GM19438 (cell line): ENCODE results near the gene PKMYT1.
"Not testable (repeated sequence)": the region's sequence is repeated elsewhere in the genome, so short reads cannot be mapped to it uniquely, and the experiment has no call there.

ENCODE experiments used
- ATAC-seq: cut with Tn5 transposase; IDR thresholded peaks from one replicate; pipeline ENCODE4 v1.9.1; 2021; ENCODE audit warnings: low read depth; ENCODE audit not compliant: unreplicated experiment

PKMYT1 gene

GRCh38 chr16:2942045-2942444, 38.2 kb downstream of the PKMYT1 start:
- no peak for ATAC-seq

- ATAC-seq: no peak
Observed at GRCh38 chr16:2939968-2940367, 40.3 kb downstream of the PKMYT1 start.

GRCh38 chr16:2938206-2938605, 42.0 kb downstream of the PKMYT1 start:
- ATAC-seq: no peak

GRCh38 chr16:2937170-2937569, 43.1 kb downstream of the PKMYT1 start:
- ATAC-seq: no peak

- no peak for ATAC-seq
Observed at GRCh38 chr16:2936436-2937011, 43.7 kb downstream of the PKMYT1 start.

- ATAC-seq: no peak
Observed at GRCh38 chr16:2934450-2934849, 45.8 kb downstream of the PKMYT1 start.

- no peak for ATAC-seq
Observed at GRCh38 chr16:2933701-2934100, 46.5 kb downstream of the PKMYT1 start.

GRCh38 chr16:2933136-2933535, 47.1 kb downstream of the PKMYT1 start:
- ATAC-seq: no peak

GRCh38 chr16:2931231-2931914, 48.9 kb downstream of the PKMYT1 start:
- ATAC-seq: not testable (repeated sequence)

GRCh38 chr16:2930236-2930635, 50.0 kb downstream of the PKMYT1 start:
- ATAC-seq: no peak

- ATAC-seq: no peak
Observed at GRCh38 chr16:2929693-2930092, 50.6 kb downstream of the PKMYT1 start.

- no peak for ATAC-seq
Observed at GRCh38 chr16:2928796-2929195, 51.5 kb downstream of the PKMYT1 start.

GRCh38 chr16:2928151-2928550, 52.1 kb downstream of the PKMYT1 start:
- not testable (repeated sequence) for ATAC-seq

- ATAC-seq: no peak
Observed at GRCh38 chr16:2927010-2927646, 53.1 kb downstream of the PKMYT1 start.

- no peak for ATAC-seq
Observed at GRCh38 chr16:2926650-2926999, 53.6 kb downstream of the PKMYT1 start.

- ATAC-seq: no peak
Observed at GRCh38 chr16:2925951-2926649, 54.1 kb downstream of the PKMYT1 start.

- ATAC-seq: no peak
Observed at GRCh38 chr16:2924901-2925755, 55.1 kb downstream of the PKMYT1 start.

GRCh38 chr16:2923481-2923880, 56.8 kb downstream of the PKMYT1 start:
- ATAC-seq: no peak
